HepG2 (cell line): ENCODE data around the gene IL10. TPM values are rescaled to one million over a fixed set of nuclear protein-coding genes. Genes with fewer than 3 reads are reported as not detected.

Experiments used
- ATAC-seq: fragments of 200-7000 bp; cut with Tn5 transposase; 3 replicates; pipeline ENCODE4 v1.9.1; 2020; ENCODE audit warnings: mild to moderate bottlenecking, moderate library complexity
- BruUV-seq: library from RNA; stranded (reverse); fragments of 400-500 nt; replicated peaks from 2 replicates; lab custom pipeline; 2021; lab: Mats Ljungman, UMichigan
- CTCF ChIA-PET: fragments of 300-600 bp; formaldehyde crosslinking; extraction: SDS; loops from one replicate; lab custom pipeline; 2021; ENCODE audit warnings: low total read pairs, inconsistent platforms, low intra/inter-chr PET ratio; lab: Yijun Ruan, JAX
- POLR2A ChIA-PET: fragments of 350-600 bp; sonication (Branson Sonifier 250); formaldehyde crosslinking; loops from one replicate; lab custom pipeline; 2020; ENCODE audit warnings: antibody characterized with exemption, inconsistent platforms; lab: Yijun Ruan, JAX
- DNase-seq: peaks from one replicate; pipeline ENCODE4 v3.0.0-alpha.2; 2015; ENCODE audit warnings: low spot score
- FAIRE-seq: peaks from 3 replicates; lab custom pipeline; 2011; peaks lifted over from hg19 to GRCh38; lab: Jason Lieb, UNC
- H2AFZ ChIP-seq: one replicate; pipeline ENCODE4 v1.6.1; 2011; ENCODE audit warnings: low read length, inconsistent platforms
- H3K27ac ChIP-seq: fragments of 300-600 bp; 3 replicates; pipeline ENCODE4 v1.8.0; 2011; ENCODE audit warnings: mixed run types, mild to moderate bottlenecking, mixed read lengths, low read length, inconsistent platforms; ENCODE audit not compliant: insufficient read depth; ENCODE audit errors: extremely low read length
- H3K27me3 ChIP-seq, 2 experiments: fragments of 200-600 bp in 1 of 2; 2 replicates in 1 of 2; 3 replicates in 1 of 2; pipeline versions ENCODE4 v1.6.0 to v1.8.0; 2011; ENCODE audit warnings: low read length in 2 of 2, mild to moderate bottlenecking in 2 of 2, moderate library complexity in 2 of 2, inconsistent platforms in 1 of 2; ENCODE audit not compliant: insufficient read depth in 2 of 2, control insufficient read depth in 1 of 2
- H3K36me3 ChIP-seq, 2 experiments: fragments of 200-600 bp in 1 of 2; replicated peaks in 1 of 2; 2 replicates in 1 of 2; 3 replicates in 1 of 2; pipeline versions ENCODE4 v1.5.1 to v1.8.0; 2011; ENCODE audit warnings: low read length in 2 of 2, inconsistent platforms in 1 of 2; ENCODE audit not compliant: insufficient read depth in 2 of 2, control insufficient read depth in 1 of 2
- H3K4me1 ChIP-seq: 2 replicates; pipeline ENCODE4 v1.5.1; 2012; ENCODE audit warnings: low read length, inconsistent platforms; ENCODE audit not compliant: insufficient read depth
- H3K4me2 ChIP-seq: 2 replicates; pipeline ENCODE4 v1.6.0; 2011; ENCODE audit warnings: low read depth, low read length, inconsistent platforms
- H3K4me3 ChIP-seq, 3 experiments: fragments of 200-600 bp in 1 of 3; sonication (generic), shearing (Covaris generic) in 1 of 3; replicated peaks in 1 of 3; 2 replicates each; pipeline ENCODE4 v1.5.1; 2011 to 2016; ENCODE audit warnings: low read length in 3 of 3, inconsistent platforms in 2 of 3, low read depth in 2 of 3, mild to moderate bottlenecking in 2 of 3, control low read depth in 1 of 3, mixed read lengths in 1 of 3; ENCODE audit not compliant: insufficient read depth in 1 of 3
- H3K79me2 ChIP-seq: one replicate; pipeline ENCODE4 v1.6.1; 2011; ENCODE audit warnings: low read length, inconsistent platforms; ENCODE audit not compliant: insufficient read depth
- H3K9ac ChIP-seq: 2 replicates; pipeline ENCODE4 v1.6.0; 2011; ENCODE audit warnings: mild to moderate bottlenecking, low read depth, low read length, inconsistent platforms; ENCODE audit not compliant: insufficient read depth
- H3K9me3 ChIP-seq: 2 replicates; pipeline ENCODE4 v1.5.1; 2012; ENCODE audit warnings: mild to moderate bottlenecking, low read length
- H4K20me1 ChIP-seq: 2 replicates; pipeline ENCODE4 v1.6.0; 2011; ENCODE audit warnings: inconsistent platforms, mild to moderate bottlenecking, low read length, moderate library complexity; ENCODE audit not compliant: insufficient read depth
- ARID3A ChIP-seq: IDR thresholded peaks from 2 replicates; pipeline ENCODE4 v1.6.1; 2012; ENCODE audit warnings: low read depth, low read length, improper control_type of control experiment
- FUBP1 ChIP-seq: sonication (generic); formaldehyde crosslinking; IDR thresholded peaks from 2 replicates; pipeline ENCODE4 v1.5.1; 2020; ENCODE audit warnings: missing genetic modification reagents, mild to moderate bottlenecking, borderline replicate concordance
- GATA4 ChIP-seq: sonication (generic); IDR thresholded peaks from 2 replicates; pipeline ENCODE4 v1.6.1; 2016; ENCODE audit warnings: antibody characterized with exemption, low read depth, borderline replicate concordance
- GTF2F1 ChIP-seq: fragments of 150-350 bp; IDR thresholded peaks from 2 replicates; pipeline ENCODE4 v1.6.1; 2014; ENCODE audit warnings: low read length
- MBD4 ChIP-seq: IDR thresholded peaks from 2 replicates; pipeline ENCODE4 v1.6.1; 2012; ENCODE audit warnings: low read length, inconsistent platforms, borderline replicate concordance
- MXD4 ChIP-seq: IDR thresholded peaks from 2 replicates; pipeline ENCODE4 v1.6.1; 2016; ENCODE audit warnings: mild to moderate bottlenecking, missing biosample characterization, missing genetic modification reagents
- PITX1 ChIP-seq: sonication (generic); formaldehyde crosslinking; IDR thresholded peaks from 2 replicates; pipeline ENCODE4 v1.5.1; 2020; ENCODE audit warnings: mild to moderate bottlenecking, missing genetic modification reagents
- SP140L ChIP-seq: sonication (generic); formaldehyde crosslinking; IDR thresholded peaks from 2 replicates; pipeline ENCODE4 v1.4.0; 2020; ENCODE audit warnings: missing genetic modification reagents, borderline replicate concordance
- STAT6 ChIP-seq: sonication (generic); formaldehyde crosslinking; IDR thresholded peaks from 2 replicates; pipeline ENCODE4 v1.4.0; 2020; ENCODE audit warnings: missing genetic modification reagents, mild to moderate bottlenecking, borderline replicate concordance
- TEAD2 ChIP-seq: sonication (generic); formaldehyde crosslinking; IDR thresholded peaks from 2 replicates; pipeline ENCODE4 v1.9.0; 2021; ENCODE audit warnings: missing genetic modification reagents
- ZC3H4 ChIP-seq: sonication (generic); formaldehyde crosslinking; IDR thresholded peaks from 2 replicates; pipeline ENCODE4 v1.4.0; 2020; ENCODE audit warnings: missing genetic modification reagents, borderline replicate concordance
- ZNF18 ChIP-seq: sonication (generic); formaldehyde crosslinking; IDR thresholded peaks from 2 replicates; pipeline ENCODE4 v1.8.0; 2022; ENCODE audit warnings: mild to moderate bottlenecking, missing genetic modification reagents; ENCODE audit not compliant: insufficient replicate concordance
- ZNF3 ChIP-seq: IDR thresholded peaks from 2 replicates; pipeline ENCODE4 v1.7.0; 2017; ENCODE audit warnings: inconsistent platforms
- ZNF740 ChIP-seq: sonication (generic); formaldehyde crosslinking; IDR thresholded peaks from 2 replicates; pipeline ENCODE4 v1.4.0; 2020; ENCODE audit warnings: missing genetic modification reagents
- ZNF841 ChIP-seq: sonication (generic); formaldehyde crosslinking; IDR thresholded peaks from 2 replicates; pipeline ENCODE4 v1.8.1; 2023; ENCODE audit warnings: missing genetic modification reagents, borderline replicate concordance
- WGBS: methylation state at CpG from one replicate; pipeline ENCODE4 v1.1.6; 2017; ENCODE audit warnings: low lambda C conversion rate; 5-methylcytosine and 5-hydroxymethylcytosine counted together
- in situ Hi-C: cut with HindIII; loops from 2 replicates; pipeline ENCODE4 v1.10.0; 2017; ENCODE audit warnings: low pct_unique_long_range_greater_than_20kb; ENCODE audit not compliant: extremely low pct_ligation_motif_present
- intact Hi-C: fragments of 100-400 bp; cut with micrococcal nuclease; formaldehyde crosslinking; loops from one replicate; pipeline ENCODE4 v1.10.0; 2022; ENCODE audit not compliant: unreplicated experiment
- polyA plus RNA-seq, 8 experiments: library from polyadenylated mRNA; depleted of rRNA in 3 of 8; stranded (reverse) in 7 of 8; unstranded in 1 of 8; fragments of >200 nt; fragmentation: Illumina TruSeq in 4 of 8; extraction: Trizol in 4 of 8; gene quantifications; 2 replicates each; pipeline versions ENCODE4 v1.2.1 to v1.2.3, GENCODE V29; 2011 to 2016; ENCODE audit warnings: low read depth in 4 of 8, missing spikeins in 1 of 8, mixed read lengths in 1 of 8; ENCODE audit not compliant: insufficient read depth in 1 of 8
- total RNA-seq, 5 experiments: library from RNA; depleted of rRNA; stranded (reverse); fragments of >200 nt; fragmentation: Illumina TruSeq; extraction: Trizol; gene quantifications; 2 replicates each; pipeline ENCODE4 v1.2.3, GENCODE V29; 2016; ENCODE audit warnings: low read depth in 1 of 5

IL10 gene
- total and polyA plus RNA-seq, 2 of the 13 experiments (the other 11 are each of a cell fraction or from before 2014, with no cell fraction given) = not detected

- 8% methylated on average over 4 of the region's 4 CpGs for WGBS
- H3K9ac ChIP-seq = no peak overlapping the region
- H3K36me3 ChIP-seq = no peaks in the 10 kb centered on the region
- peaks cover 3 to 23% of the 10 kb centered on the region in 2 experiments; a peak in 2 of 5 replicates for H3K27me3 ChIP-seq
- no TSS peak for BruUV-seq
- no peak overlapping the region for H2AFZ ChIP-seq
- intact Hi-C loops (no loop called here), in situ Hi-C loops (no loop called here)
- no peaks in the 10 kb centered on the region for H4K20me1 ChIP-seq
- no peak overlapping the region for H3K4me3 ChIP-seq
- TF ChIP-seq ZNF18 (CRISPR knock-in tag) = no peak
- no peak for TF ChIP-seq PITX1
- no peak for TF ChIP-seq GTF2F1
- TF ChIP-seq ZNF841 (CRISPR knock-in tag) = no peak
- no peak for TF ChIP-seq ZNF3 (CRISPR knock-in tag)
- no peak for TF ChIP-seq ZC3H4 (CRISPR knock-in tag)
- TF ChIP-seq TEAD2 (CRISPR knock-in tag) = no peak
- no peak for TF ChIP-seq MBD4
- no peak for TF ChIP-seq SP140L (CRISPR knock-in tag)
- TF ChIP-seq MXD4 (CRISPR knock-in tag) = no peak
- TF ChIP-seq STAT6 (CRISPR knock-in tag) = no peak
- TF ChIP-seq ARID3A = no peak
- TF ChIP-seq ZNF740 (CRISPR knock-in tag) = no peak
- TF ChIP-seq GATA4 = no peak
- TF ChIP-seq FUBP1 (CRISPR knock-in tag) = no peak
- DNase-seq (no peak), ATAC-seq (no peak), FAIRE-seq (no peak)
- no peak overlapping the region for H3K4me2 ChIP-seq
- no peaks in the 10 kb centered on the region for H3K4me1 ChIP-seq
- POLR2A ChIA-PET = no interaction called here
- H3K79me2 ChIP-seq = no peaks in the 10 kb centered on the region
- no peaks in the 10 kb centered on the region for H3K9me3 ChIP-seq
- no peak overlapping the region for H3K27ac ChIP-seq
- CTCF ChIA-PET = no interaction called here
Measured at GRCh38 chr1:206785182-206785765, 13.0 kb upstream of the IL10 start.
